ENCODE results near the gene CUL9.

The CUL9 gene

GRCh38 chr6:43258180-43258579 lies 76.2 kb downstream of the CUL9 start:
- no peak for DNase-seq

- DNase-seq, result peak; percentile 12
Measured at GRCh38 chr6:43258807-43259686, 77.1 kb downstream of the CUL9 start.

- DNase-seq, result no peak
Measured at GRCh38 chr6:43260791-43261190, 78.8 kb downstream of the CUL9 start.

- DNase-seq, result no peak
Measured at GRCh38 chr6:43261198-43261597, 79.2 kb downstream of the CUL9 start.

- no peak for DNase-seq
Measured at GRCh38 chr6:43262000-43262779, 80.2 kb downstream of the CUL9 start.

GRCh38 chr6:43262780-43263313 lies 80.9 kb downstream of the CUL9 start:
- no peak for DNase-seq

- peak; percentile 82 for DNase-seq
Measured at GRCh38 chr6:43263314-43264178, 81.5 kb downstream of the CUL9 start.

- DNase-seq, result no peak
Measured at GRCh38 chr6:43264599-43265145, 82.7 kb downstream of the CUL9 start.

- DNase-seq, result no peak
Measured at GRCh38 chr6:43265564-43265963, 83.6 kb downstream of the CUL9 start.

- no peak for DNase-seq
Measured at GRCh38 chr6:43267619-43268354, 85.8 kb downstream of the CUL9 start.

- DNase-seq, result no peak
Measured at GRCh38 chr6:43268355-43268700, 86.3 kb downstream of the CUL9 start.

GRCh38 chr6:43268782-43269272 lies 86.8 kb downstream of the CUL9 start:
- no peak for DNase-seq

- no peak for DNase-seq
Measured at GRCh38 chr6:43269273-43270007, 87.4 kb downstream of the CUL9 start.

- DNase-seq, result peak; percentile 8
Measured at GRCh38 chr6:43271103-43271815, 89.3 kb downstream of the CUL9 start.

- peak; percentile 8 for DNase-seq
Measured at GRCh38 chr6:43271944-43272343, 89.9 kb downstream of the CUL9 start.

- peak; percentile 8 for DNase-seq
Measured at GRCh38 chr6:43273707-43274106, 91.7 kb downstream of the CUL9 start.

Data from femur (tissue), 1 donor.